HCT116 (cell line): ENCODE measurements around the gene LIPG.

ENCODE experiments used
- CEBPB ChIP-seq: IDR thresholded peaks from 2 replicates; pipeline ENCODE4 v1.6.1; 2012; ENCODE audit warnings: low read depth
- FOSL1 ChIP-seq: IDR thresholded peaks from 2 replicates; pipeline ENCODE4 v1.6.1; 2012; ENCODE audit warnings: low read depth
- POLR2A ChIP-seq: IDR thresholded peaks from 2 replicates; pipeline ENCODE4 v1.7.0; 2011; ENCODE audit warnings: borderline replicate concordance; ENCODE audit not compliant: insufficient read depth, insufficient read length; ENCODE audit errors: extremely low read depth
- POLR2AphosphoS5 ChIP-seq: IDR thresholded peaks from 2 replicates; pipeline ENCODE4 v1.6.1; 2011; ENCODE audit warnings: mild to moderate bottlenecking, low read depth, low read length, moderate library complexity
- TF ChIP-seq, protein P1 (sequence below), 3 experiments: fragments of 200-600 bp in 1 of 3; sonication (generic) in 1 of 3; IDR thresholded peaks in 2 of 3; conservative IDR thresholded peaks in 1 of 3; 2 replicates each; pipeline ENCODE4 v1.5.1; 2012 to 2017; ENCODE audit warnings: low read depth in 2 of 3, low read length in 2 of 3, antibody characterized with exemption in 1 of 3, borderline replicate concordance in 1 of 3, control low read depth in 1 of 3, mild to moderate bottlenecking in 1 of 3, mixed read lengths in 1 of 3, mixed run types in 1 of 3, moderate library complexity in 1 of 3; ENCODE audit not compliant: insufficient read depth in 1 of 3
- TF ChIP-seq, protein P2 (sequence below): IDR thresholded peaks from 2 replicates; pipeline ENCODE4 v1.6.1; 2012

DNA sequence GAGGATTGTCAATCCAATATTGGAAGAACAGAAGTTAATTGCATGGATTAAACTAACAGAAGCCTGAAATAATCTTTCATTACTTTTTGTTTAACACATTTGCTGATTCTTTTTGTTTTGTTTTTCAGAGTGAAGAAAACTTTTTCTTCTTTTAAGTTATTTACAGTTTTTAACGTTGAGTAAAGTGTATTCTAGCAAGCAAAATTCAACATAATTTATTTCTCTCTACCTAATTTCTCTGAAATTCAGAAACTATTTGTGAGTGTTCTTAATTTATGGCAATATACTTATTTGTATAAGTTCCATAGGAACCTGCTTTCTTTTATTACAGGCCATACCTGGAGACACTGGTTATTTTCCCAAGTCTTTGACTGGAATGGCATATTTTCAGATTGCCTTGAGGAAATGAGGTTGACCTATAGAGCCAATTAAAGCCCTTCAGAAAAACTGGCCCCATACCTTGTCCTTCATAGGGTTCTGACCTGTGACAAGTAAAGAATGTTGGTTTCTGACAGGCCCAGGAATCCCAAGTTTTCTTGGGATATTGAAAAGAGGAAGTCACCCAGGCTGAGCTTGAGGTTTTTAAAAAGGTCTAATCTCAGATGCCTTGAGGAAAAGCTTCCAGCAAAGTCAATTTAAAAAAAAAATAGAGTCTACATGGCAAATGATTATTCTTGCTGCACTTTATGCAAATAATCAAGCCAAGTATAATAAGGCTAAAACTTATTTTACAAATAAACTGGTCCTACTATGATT is 26.8 kb upstream of the LIPG start:
- TF ChIP-seq, protein P1, sequence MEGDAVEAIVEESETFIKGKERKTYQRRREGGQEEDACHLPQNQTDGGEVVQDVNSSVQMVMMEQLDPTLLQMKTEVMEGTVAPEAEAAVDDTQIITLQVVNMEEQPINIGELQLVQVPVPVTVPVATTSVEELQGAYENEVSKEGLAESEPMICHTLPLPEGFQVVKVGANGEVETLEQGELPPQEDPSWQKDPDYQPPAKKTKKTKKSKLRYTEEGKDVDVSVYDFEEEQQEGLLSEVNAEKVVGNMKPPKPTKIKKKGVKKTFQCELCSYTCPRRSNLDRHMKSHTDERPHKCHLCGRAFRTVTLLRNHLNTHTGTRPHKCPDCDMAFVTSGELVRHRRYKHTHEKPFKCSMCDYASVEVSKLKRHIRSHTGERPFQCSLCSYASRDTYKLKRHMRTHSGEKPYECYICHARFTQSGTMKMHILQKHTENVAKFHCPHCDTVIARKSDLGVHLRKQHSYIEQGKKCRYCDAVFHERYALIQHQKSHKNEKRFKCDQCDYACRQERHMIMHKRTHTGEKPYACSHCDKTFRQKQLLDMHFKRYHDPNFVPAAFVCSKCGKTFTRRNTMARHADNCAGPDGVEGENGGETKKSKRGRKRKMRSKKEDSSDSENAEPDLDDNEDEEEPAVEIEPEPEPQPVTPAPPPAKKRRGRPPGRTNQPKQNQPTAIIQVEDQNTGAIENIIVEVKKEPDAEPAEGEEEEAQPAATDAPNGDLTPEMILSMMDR (IDR thresholded peaks at IDR 0.05 in 2 of 3, conservative IDR thresholded peaks at IDR 0.05 in 1 of 3; ENCODE audit: borderline replicate concordance in 1 of 3, insufficient read depth in 1 of 3, low read depth in 2 of 3, low read length in 2 of 3) = no peak
- no peak for TF ChIP-seq POLR2A
- no peak for TF ChIP-seq POLR2AphosphoS5
- no peak for TF ChIP-seq CEBPB
- TF ChIP-seq, protein P2, sequence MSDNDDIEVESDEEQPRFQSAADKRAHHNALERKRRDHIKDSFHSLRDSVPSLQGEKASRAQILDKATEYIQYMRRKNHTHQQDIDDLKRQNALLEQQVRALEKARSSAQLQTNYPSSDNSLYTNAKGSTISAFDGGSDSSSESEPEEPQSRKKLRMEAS = no peak
- no peak for TF ChIP-seq FOSL1
